GM18873 (cell line): ENCODE results near the gene PLK5.

ENCODE experiments used
- ATAC-seq: cut with Tn5 transposase; IDR thresholded peaks from one replicate; pipeline ENCODE4 v1.9.1; 2021; ENCODE audit warnings: mild to moderate bottlenecking, moderate library complexity, moderate number of reproducible peaks; ENCODE audit not compliant: unreplicated experiment, low FRiP score

Gene PLK5

DNA sequence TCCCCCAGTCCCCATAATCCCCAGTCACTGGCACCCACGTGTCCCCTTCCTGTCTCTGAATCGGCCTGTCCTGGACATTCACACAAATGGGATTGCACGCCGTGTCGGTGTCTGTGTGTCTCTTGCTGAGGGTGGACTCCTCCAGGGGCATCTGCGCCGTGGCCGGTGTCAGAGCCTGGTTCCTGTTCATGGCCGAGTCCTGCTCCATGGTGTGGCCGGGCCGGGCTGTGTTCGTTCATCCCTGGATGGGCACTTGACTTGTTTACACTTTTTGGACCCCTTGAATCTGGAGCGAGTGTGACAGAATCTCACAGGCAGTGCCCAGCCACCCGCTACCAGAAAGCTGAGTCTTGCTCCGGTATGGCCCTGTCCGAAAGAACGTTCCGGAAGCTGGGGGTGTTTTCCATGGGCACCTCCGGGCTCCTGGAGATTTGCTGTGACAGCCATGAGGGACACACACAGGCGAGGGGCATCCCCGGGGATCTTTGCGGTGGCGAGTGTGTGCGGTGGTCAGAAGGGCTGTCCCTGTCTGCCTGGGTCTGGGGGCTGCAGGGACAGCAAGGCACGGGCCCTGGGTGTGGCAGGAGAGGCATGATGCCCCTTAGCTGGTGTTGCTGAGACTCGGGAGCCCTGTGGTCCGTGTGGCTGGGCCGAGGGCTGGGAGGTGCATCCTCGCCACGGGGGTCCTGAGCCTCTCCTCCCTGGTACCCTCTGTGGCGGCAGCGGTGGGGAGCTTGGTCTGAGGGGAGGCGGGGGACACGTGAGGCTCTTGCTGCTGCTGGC, 50.7 kb downstream of the PLK5 start:
- ATAC-seq: no peak

DNA sequence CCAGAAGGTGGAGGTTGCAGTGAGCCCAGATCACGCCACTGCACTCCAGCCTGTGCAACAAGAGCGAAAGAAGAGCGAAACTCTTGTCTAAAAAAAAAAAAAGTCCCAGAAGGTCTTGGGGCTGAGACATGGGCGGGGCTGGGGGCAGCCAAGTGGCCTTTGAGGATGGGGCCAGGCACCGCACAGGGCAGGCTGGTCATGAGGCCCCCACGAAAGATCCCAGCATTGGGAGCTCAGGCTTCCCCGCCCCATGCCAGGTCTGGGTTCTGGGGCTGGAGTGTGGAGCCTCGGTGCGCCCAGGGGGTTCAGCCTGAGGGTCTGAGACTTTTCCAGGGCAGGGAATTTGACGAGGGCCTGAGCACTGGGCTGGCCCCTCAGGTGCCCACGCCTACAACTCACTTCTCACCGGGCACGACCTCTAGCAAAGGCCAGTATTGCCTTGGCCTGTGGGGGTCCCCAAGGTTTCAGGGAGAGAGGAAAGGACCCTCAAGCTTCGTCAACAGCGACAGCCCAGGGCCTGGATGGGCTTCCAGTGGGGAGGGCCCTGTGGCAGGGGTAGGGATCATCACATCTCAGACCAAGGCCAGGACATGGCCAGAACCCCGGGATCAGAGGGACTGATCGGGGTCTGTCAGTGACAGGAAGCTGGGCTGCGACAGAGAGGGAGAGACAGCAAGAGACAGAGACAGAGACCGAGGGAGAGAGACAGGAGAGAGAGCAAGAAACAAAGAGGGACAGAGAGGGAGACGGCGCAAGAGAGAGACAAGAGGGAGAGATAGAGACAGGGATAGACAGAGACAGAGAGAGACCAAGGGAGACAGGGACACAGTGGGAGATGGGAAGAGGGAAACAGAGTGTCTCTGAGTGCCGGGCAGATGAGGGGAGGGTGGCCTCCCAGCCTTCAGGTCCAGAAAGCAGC, 51.7 kb downstream of the PLK5 start:
- ATAC-seq: no peak

DNA sequence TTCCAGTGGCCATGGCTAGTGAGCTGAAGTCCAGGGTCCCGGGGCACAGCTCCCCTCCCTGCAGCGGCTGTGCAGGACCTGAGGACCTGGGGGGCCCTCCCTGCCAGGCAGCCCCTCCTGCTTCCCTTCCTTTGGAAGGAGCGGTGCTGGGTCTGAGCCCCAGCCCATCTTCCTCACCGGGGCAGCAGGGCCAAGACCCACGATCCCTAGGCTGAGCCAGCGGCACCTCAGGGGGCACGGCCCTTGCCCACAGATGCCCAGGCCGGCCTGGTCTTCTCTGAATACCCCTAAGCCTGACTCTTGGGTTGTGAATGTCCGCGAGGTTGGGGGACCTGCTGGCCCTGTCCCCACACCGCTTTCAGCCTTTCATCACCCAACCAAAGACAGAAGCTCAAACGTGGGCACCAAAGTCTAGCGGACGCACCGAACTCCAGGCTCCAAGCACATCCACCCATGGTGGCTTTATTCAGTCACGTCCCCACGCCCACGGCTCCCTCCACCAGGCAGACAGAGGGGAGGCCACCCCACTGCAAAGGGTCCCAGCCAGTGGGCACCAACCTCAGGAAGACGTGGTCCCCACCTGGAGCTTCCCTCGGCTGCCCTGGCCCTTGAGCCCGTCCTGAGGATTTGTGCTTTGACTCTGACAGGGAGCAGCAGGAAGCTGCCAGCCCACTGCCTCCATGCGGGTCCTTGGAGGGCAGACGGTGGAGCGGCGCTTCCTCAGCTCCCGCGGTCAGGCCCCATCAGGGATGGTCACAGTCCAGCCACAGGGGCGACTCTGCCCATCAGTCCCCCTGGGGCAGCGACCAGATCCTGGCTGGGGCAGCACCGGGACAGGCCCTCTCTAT, 52.6 kb downstream of the PLK5 start:
- no peak for ATAC-seq

DNA sequence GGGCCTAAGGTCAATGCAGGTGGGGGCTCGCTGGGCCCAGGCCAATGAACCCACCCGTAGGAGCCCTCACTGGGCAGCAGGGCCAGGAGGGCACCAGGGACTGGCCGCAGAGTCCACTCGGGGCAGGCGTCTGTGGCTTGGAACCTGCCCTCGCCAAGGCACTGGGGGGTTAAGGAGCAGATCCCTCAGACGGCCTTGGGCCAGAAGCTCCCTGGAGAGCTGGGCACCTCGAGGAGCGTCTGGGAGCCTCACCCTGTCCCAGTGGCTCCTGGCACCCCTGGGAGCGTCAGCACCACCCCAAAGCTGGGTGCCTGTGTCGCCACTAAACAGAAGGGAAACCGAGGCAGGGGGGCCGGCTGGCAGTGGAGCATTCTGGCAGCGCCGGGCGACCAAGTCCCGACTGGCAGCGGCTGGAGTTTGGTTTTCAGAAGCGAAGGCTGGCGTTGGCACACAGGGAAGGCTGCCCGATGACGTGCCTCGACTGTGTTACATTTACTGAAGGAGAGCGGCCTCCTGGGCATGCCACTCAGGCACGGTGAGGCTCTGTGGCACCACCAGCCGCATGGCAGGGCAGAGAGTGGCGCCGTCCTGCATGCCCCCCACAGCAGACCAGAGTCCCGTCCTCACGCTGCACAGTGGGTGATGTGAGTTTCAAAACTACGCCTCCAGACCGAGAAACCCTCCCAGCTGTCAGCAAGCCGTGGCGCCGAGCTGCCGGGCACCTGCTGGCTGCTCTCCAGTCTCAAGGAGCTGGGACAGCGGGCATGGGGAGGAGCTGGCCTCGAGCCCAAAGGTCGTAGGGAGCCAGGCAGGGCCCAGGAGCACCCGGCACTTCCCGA, 53.4 kb downstream of the PLK5 start:
- ATAC-seq: no peak

DNA sequence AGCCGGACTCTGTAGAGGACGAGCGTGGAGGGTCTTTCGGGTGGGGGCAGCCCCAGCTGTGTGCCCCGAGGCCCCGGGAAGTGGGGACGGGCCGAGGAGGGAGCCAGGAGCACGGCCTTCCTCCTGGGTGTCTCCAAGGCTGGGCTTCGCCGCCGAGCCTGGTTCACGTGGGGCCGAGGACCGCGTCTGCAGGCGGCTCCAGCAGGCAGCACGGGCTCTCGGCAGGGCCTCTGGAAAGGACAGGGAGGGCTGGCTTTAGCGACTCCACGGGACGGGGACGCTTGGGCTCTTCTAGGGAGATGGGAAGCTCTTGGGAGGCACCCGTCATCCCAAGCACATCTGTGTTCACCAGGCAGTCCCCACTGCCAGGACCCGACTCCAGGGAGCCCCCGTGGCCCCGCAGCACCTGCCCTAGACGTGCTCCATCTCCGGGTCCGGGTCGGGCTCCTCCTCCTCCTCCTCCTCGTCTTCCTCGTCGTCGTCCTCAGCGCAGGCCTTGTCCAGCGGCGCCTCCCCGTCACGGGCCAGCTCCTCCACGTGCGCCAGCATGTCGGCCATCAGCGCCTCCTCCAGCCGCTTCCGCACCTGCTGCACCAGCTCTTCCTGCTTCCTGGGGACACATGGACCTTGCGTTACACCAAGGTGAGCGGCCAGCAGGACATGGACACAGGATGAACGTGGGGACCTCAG, 54.2 kb downstream of the PLK5 start:
- ATAC-seq: no peak

DNA sequence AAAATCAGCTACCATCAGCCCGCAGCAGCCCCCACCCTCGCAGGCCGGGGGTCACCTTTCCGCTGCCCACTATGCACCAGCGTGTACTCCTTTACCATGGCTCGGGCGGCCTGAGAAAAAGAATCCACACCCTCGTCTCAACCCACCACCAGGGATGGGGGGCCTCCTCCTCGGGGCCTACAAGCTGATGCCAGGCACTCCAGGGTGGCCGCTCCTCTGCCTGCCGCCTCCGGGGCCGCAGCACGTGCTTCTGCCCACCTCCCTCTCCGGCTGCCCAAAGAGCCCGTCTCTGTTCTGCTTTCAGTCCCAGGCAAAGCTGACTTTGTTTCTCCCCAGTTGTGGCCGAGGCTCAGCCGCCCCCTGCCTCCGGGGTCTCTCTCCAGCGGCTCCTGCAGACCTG, 55.3 kb downstream of the PLK5 start:
- ATAC-seq: no peak

DNA sequence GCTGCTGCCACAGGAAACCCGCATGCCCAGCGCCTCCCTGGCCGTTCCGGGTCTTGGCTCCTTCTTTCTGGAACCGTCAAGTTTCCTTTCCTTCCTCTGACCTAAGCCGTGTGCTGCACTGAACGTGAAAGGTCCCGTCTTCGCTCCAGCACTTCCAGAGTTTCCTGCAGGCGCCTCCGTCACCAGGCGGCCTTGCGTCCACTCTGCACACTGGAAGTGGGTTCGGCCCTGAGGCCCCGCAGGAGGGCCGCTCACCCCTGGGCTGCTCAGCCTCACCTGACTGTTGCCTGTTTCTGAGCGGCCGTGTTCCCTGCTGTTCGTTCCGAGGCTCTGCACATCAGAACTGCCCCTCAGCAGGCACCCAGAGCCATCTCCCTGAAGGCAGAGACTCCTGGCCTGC, 56.5 kb downstream of the PLK5 start:
- ATAC-seq: no peak

DNA sequence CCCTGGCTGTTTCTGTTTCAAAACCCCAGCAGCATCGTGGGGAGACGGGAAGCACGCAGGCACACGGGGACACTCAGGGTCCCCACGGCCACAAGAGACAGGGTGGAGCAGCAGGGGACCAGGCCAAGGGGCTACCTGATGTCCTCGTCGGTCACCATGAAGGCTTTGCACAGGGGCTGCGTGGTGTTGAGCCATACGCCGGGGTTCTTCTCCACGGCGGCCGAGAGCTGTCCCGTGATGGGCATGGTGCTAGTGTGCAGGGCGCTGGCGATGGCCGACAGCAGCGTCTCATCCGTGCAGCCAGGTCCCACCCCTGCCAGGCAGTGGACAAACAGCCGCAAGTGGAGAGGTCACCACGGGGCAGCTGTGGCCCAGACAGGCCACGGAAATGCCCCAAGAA, 57.1 kb downstream of the PLK5 start:
- no peak for ATAC-seq

DNA sequence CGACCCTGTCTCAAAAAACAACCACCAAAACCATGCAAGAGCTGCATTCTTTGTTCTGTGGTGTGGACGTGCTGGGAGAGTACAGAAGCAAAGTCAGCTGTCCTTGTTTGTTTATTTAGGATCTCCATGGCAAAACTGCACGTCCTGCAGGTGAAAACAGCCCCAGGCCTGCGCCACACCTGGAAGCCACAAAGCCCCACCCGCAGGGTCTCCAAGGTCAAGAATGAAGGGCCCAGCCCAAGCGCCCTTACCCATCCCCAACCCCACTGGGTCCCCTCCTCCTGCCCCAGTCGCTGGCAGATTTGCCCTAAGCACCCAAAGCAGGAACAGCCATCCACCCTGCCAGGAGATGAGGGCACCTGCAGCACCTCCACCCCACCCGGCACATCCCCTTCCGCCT, 58.3 kb downstream of the PLK5 start:
- no peak for ATAC-seq

DNA sequence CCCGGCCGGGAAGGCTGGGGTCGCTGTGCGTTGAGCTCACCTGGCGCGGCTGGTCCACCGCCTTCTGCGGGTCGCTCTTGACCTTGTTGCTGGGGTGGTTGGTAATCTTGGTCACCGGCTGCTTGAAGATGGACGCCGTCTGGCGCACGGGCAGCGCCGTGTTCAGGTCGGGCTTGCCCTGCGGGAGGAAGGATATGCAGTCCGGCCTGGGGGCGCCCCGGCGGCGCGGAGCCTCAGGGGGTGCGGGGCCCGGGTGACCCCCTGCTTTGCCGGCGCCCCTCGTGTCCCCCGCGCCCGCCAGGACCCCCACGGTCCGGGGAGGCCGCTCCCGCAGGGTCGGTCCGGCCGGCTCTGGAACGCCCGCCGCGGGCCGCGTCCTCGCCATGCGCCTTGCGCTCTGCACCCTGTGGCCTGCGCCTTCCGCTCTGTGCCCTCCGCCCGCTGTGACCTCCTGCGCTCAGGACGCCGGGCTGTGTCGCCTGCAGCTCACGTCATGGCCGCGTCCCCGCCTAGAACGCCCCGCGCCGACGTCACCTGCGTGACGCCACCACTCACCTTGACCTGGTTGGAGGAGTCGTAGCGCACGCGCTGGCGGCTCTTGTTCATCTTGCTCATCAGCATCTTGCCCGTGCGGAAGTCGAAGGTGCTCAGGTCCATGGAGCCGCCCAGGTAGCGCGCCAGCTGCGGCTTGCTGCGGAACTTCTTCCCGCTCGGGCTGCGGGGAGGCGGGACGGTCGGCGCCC, 60.8 kb downstream of the PLK5 start:
- no peak for ATAC-seq

DNA sequence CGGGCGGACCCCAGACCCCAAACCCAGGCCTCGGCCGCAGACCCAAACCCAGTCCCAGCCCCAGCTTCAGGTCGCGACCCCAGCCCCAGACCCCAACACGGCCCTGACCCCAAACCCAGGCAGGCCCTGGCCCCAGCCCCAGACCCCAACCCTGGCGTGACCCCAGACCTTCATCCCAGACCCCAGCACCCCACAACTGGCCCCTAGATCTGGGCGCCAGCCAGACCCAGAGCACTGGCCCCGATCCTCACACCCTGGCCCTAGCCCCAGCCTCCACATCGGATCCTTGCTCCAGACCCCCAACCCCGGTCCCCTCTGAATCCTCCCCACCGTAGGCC, 61.3 kb downstream of the PLK5 start:
- no peak for ATAC-seq
